ENCODE results near the gene RBMS1. TPM values are rescaled to one million over a fixed set of nuclear protein-coding genes. Genes with fewer than 3 reads are reported as not detected.
A peak's percentile ranks its signal among the peaks of the same experiment; 100 is the strongest.

RBMS1 gene
- total and polyA plus RNA-seq, 2 of the 13 experiments (the other 11 are each of a cell fraction or from before 2014, with no cell fraction given), result 55.5 to 110 TPM

GRCh38 chr2:160252278-160252887, 241.2 kb downstream of the RBMS1 start:
- intact Hi-C loops (cut with micrococcal nuclease; ENCODE audit: unreplicated experiment), result loop anchor here (1.0 to 2.0 kb wide), 3 partner anchors 718 to 810 kb away; no protein-coding TSS in a partner anchor
- Histone ChIP-seq H3K27ac (ENCODE audit: extremely low read length, insufficient read depth, low read length) (no peak overlapping the region), H3K27me3 (ENCODE audit: control insufficient read depth in 1 of 2, insufficient read depth in 2 of 2, low read length in 2 of 2) (no peaks in the 10 kb centered on the region), H3K4me1 (ENCODE audit: insufficient read depth, low read length) (no peaks in the 10 kb centered on the region), H2AFZ (ENCODE audit: low read length) (no peak overlapping the region), H3K9ac (ENCODE audit: insufficient read depth, low read depth, low read length) (no peak overlapping the region), H3K4me2 (ENCODE audit: low read depth, low read length) (no peak overlapping the region), H3K9me3 (ENCODE audit: low read length) (no peaks in the 10 kb centered on the region), H3K79me2 (ENCODE audit: insufficient read depth, low read length) (no peaks in the 10 kb centered on the region), H4K20me1 (ENCODE audit: insufficient read depth, low read length) (no peaks in the 10 kb centered on the region), H3K36me3 (replicated peaks in 1 of 2; ENCODE audit: control insufficient read depth in 1 of 2, insufficient read depth in 2 of 2, low read length in 2 of 2) (no peaks in the 10 kb centered on the region), H3K4me3 (replicated peaks in 1 of 3; ENCODE audit: insufficient read depth in 1 of 3, low read depth in 2 of 3, low read length in 3 of 3) (no peak overlapping the region)
- ChIA-PET CTCF (ENCODE audit: low intra/inter-chr PET ratio, low total read pairs) (interaction anchor here (0.8 to 1.9 kb wide), 5 partner anchors 42 to 742 kb away, joined by 3 to 16 read pairs (median 4); no protein-coding TSS in a partner anchor), POLR2A (no interaction called here)
- BruUV-seq (replicated peaks), result no TSS peak
- in situ Hi-C loops (cut with HindIII; ENCODE audit: extremely low pct_ligation_motif_present, low pct_unique_long_range_greater_than_20kb), result loop anchor here (25.0 kb wide), 1 partner anchor 710 kb away; no protein-coding TSS in a partner anchor
- 2% methylated on average over 1 of the region's 1 CpG for WGBS (ENCODE audit: low lambda C conversion rate)
- peak; percentile 53 for FAIRE-seq
- TF ChIP-seq ATF1 (CRISPR knock-in tag; IDR thresholded peaks at IDR 0.05), result no peak
- TF ChIP-seq CTCF (CRISPR knock-in tag; IDR thresholded peaks at IDR 0.05), result peak; percentile 73
- peak; percentile 76 for TF ChIP-seq STAG1 (CRISPR knock-in tag; IDR thresholded peaks at IDR 0.05)
- TF ChIP-seq PRPF4 (IDR thresholded peaks at IDR 0.05; ENCODE audit: low read depth, low read length, poor library complexity, severe bottlenecking), result no peak
- TF ChIP-seq SMC3 (IDR thresholded peaks at IDR 0.05; ENCODE audit: low read length), result peak; percentile 81
- TF ChIP-seq, protein P1, sequence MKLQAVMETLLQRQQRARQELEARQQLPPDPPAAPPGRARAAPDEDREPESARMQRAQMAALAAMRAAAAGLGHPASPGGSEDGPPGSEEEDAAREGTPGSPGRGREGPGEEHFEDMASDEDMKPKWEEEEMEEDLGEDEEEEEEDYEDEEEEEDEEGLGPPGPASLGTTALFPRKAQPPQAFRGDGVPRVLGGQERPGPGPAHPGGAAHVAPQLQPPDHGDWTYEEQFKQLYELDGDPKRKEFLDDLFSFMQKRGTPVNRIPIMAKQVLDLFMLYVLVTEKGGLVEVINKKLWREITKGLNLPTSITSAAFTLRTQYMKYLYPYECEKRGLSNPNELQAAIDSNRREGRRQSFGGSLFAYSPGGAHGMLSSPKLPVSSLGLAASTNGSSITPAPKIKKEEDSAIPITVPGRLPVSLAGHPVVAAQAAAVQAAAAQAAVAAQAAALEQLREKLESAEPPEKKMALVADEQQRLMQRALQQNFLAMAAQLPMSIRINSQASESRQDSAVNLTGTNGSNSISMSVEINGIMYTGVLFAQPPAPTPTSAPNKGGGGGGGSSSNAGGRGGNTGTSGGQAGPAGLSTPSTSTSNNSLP (IDR thresholded peaks at IDR 0.05; ENCODE audit: low read depth, low read length), result 0 out of 2 replicates have a peak, but pooled peaks have one; percentile 18
- no peak for TF ChIP-seq GABPB1 (CRISPR knock-in tag; IDR thresholded peaks at IDR 0.05)
- no peak for TF ChIP-seq ZNF430 (CRISPR knock-in tag; IDR thresholded peaks at IDR 0.05)
- TF ChIP-seq TCF7L2 (IDR thresholded peaks at IDR 0.05; ENCODE audit: low read depth, low read length), result no peak
- TF ChIP-seq NFIC (IDR thresholded peaks at IDR 0.05; ENCODE audit: low read length), result no peak
- peak; percentile 41; the same call in 2 of the 3 replicates for ATAC-seq
- DNase-seq (ENCODE audit: low spot score), result peak; percentile 22

All from HepG2 (cell line).